Loucy (cell line): ENCODE results near the gene CSHL1.

Experiments
- CTCF ChIP-seq: fragments of 200-600 bp; sonication (generic); conservative IDR thresholded peaks from 2 replicates; pipeline ENCODE4 v1.5.1; 2014; ENCODE audit warnings: mild to moderate bottlenecking, antibody characterized with exemption, low read length
- EZH2phosphoT487 ChIP-seq: fragments of 200-600 bp; IDR thresholded peaks from 2 replicates; pipeline ENCODE4 v1.6.1; 2018; ENCODE audit warnings: antibody characterized with exemption, mild to moderate bottlenecking, moderate library complexity, borderline replicate concordance

GRCh38 chr17:63955791-63956190, 44.7 kb upstream of the CSHL1 start:
- TF ChIP-seq CTCF (no peak), EZH2phosphoT487 (no peak)
